Measurements from ENCODE around the gene KIZ. TPM values are rescaled to one million over a fixed set of nuclear protein-coding genes. Genes with fewer than 3 reads are reported as not detected.

The KIZ gene
- total RNA-seq, 1 experiment from 2014 or later, result 9.1 TPM

- Histone ChIP-seq H3K4me3 (ENCODE audit: low read depth, low read length, poor library complexity, severe bottlenecking) (no peak overlapping the region), H3K27ac (ENCODE audit: low read depth, low read length, poor library complexity, severe bottlenecking) (no peak overlapping the region), H3K4me1 (ENCODE audit: insufficient read depth, low read length, poor library complexity, severe bottlenecking) (no peaks in the 10 kb centered on the region), H3K36me3 (ENCODE audit: insufficient read depth, low read length, poor library complexity, severe bottlenecking) (no peaks in the 10 kb centered on the region), H3K9me3 (ENCODE audit: low read depth, low read length, poor library complexity, severe bottlenecking) (no peaks in the 10 kb centered on the region), H3K27me3 (replicated peaks; ENCODE audit: insufficient read depth, low read depth, low read length, poor library complexity) (no peaks in the 10 kb centered on the region)
- BruUV-seq (replicated peaks), result no TSS peak
- intact Hi-C loops (cut with micrococcal nuclease; ENCODE audit: unreplicated experiment), result no loop called here
- ChIA-PET POLR2A (ENCODE audit: low non-redundant PET) (no interaction called here), CTCF (no interaction called here)
- TF ChIP-seq EZH2 (IDR thresholded peaks at IDR 0.05; ENCODE audit: borderline replicate concordance, low read depth, low read length, poor library complexity, severe bottlenecking), result no peak
- TF ChIP-seq, protein P1, sequence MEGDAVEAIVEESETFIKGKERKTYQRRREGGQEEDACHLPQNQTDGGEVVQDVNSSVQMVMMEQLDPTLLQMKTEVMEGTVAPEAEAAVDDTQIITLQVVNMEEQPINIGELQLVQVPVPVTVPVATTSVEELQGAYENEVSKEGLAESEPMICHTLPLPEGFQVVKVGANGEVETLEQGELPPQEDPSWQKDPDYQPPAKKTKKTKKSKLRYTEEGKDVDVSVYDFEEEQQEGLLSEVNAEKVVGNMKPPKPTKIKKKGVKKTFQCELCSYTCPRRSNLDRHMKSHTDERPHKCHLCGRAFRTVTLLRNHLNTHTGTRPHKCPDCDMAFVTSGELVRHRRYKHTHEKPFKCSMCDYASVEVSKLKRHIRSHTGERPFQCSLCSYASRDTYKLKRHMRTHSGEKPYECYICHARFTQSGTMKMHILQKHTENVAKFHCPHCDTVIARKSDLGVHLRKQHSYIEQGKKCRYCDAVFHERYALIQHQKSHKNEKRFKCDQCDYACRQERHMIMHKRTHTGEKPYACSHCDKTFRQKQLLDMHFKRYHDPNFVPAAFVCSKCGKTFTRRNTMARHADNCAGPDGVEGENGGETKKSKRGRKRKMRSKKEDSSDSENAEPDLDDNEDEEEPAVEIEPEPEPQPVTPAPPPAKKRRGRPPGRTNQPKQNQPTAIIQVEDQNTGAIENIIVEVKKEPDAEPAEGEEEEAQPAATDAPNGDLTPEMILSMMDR (conservative IDR thresholded peaks at IDR 0.05; ENCODE audit: low read depth, low read length), result no peak
- DNase-seq (ENCODE audit: low spot score), result no peak
Observed at GRCh38 chr20:21143194-21143890, 17.5 kb downstream of the KIZ start.

- Histone ChIP-seq H3K27me3 (replicated peaks; ENCODE audit: insufficient read depth, low read depth, low read length, poor library complexity) (no peaks in the 10 kb centered on the region), H3K27ac (ENCODE audit: low read depth, low read length, poor library complexity, severe bottlenecking) (no peak overlapping the region), H3K9me3 (ENCODE audit: low read depth, low read length, poor library complexity, severe bottlenecking) (no peaks in the 10 kb centered on the region), H3K36me3 (ENCODE audit: insufficient read depth, low read length, poor library complexity, severe bottlenecking) (no peaks in the 10 kb centered on the region), H3K4me1 (ENCODE audit: insufficient read depth, low read length, poor library complexity, severe bottlenecking) (no peaks in the 10 kb centered on the region), H3K4me3 (ENCODE audit: low read depth, low read length, poor library complexity, severe bottlenecking) (no peak overlapping the region)
- BruUV-seq (replicated peaks), result no TSS peak
- ChIA-PET CTCF (no interaction called here), POLR2A (ENCODE audit: low non-redundant PET) (no interaction called here)
- no peak for TF ChIP-seq EZH2 (IDR thresholded peaks at IDR 0.05; ENCODE audit: borderline replicate concordance, low read depth, low read length, poor library complexity, severe bottlenecking)
- TF ChIP-seq, protein P1 (conservative IDR thresholded peaks at IDR 0.05; ENCODE audit: low read depth, low read length), result no peak
- intact Hi-C loops (cut with micrococcal nuclease; ENCODE audit: unreplicated experiment), result no loop called here
- DNase-seq (ENCODE audit: low spot score), result no peak
Observed at GRCh38 chr20:21145424-21145823, 19.5 kb downstream of the KIZ start.

- intact Hi-C loops (cut with micrococcal nuclease; ENCODE audit: unreplicated experiment), result no loop called here
- no TSS peak for BruUV-seq (replicated peaks)
- Histone ChIP-seq H3K9me3 (ENCODE audit: low read depth, low read length, poor library complexity, severe bottlenecking) (no peaks in the 10 kb centered on the region), H3K4me1 (ENCODE audit: insufficient read depth, low read length, poor library complexity, severe bottlenecking) (no peaks in the 10 kb centered on the region), H3K27ac (ENCODE audit: low read depth, low read length, poor library complexity, severe bottlenecking) (no peak overlapping the region), H3K27me3 (replicated peaks; ENCODE audit: insufficient read depth, low read depth, low read length, poor library complexity) (no peaks in the 10 kb centered on the region), H3K36me3 (ENCODE audit: insufficient read depth, low read length, poor library complexity, severe bottlenecking) (no peaks in the 10 kb centered on the region), H3K4me3 (ENCODE audit: low read depth, low read length, poor library complexity, severe bottlenecking) (no peak overlapping the region)
- DNase-seq (ENCODE audit: low spot score), result no peak
- ChIA-PET CTCF (no interaction called here), POLR2A (ENCODE audit: low non-redundant PET) (no interaction called here)
- no peak for TF ChIP-seq EZH2 (IDR thresholded peaks at IDR 0.05; ENCODE audit: borderline replicate concordance, low read depth, low read length, poor library complexity, severe bottlenecking)
- TF ChIP-seq, protein P1 (conservative IDR thresholded peaks at IDR 0.05; ENCODE audit: low read depth, low read length), result no peak
Observed at GRCh38 chr20:21146215-21146614, 20.3 kb downstream of the KIZ start.

Data from A673 (cell line).